HepG2 (cell line): ENCODE measurements around the gene TAC3.

Experiments
- E2F1 ChIP-seq: sonication (generic); formaldehyde crosslinking; IDR thresholded peaks from 2 replicates; pipeline ENCODE4 v1.5.0; 2020; ENCODE audit warnings: missing genetic modification reagents
- KLF9 ChIP-seq: IDR thresholded peaks from 2 replicates; pipeline ENCODE4 v1.6.1; 2016; ENCODE audit warnings: low read depth
- NCOR1 ChIP-seq: fragments of 200-600 bp; sonication (generic); IDR thresholded peaks from 2 replicates; pipeline ENCODE4 v1.7.0; 2017; ENCODE audit warnings: antibody characterized with exemption, low read length, borderline replicate concordance
- NFRKB ChIP-seq: fragments of 450-650 bp; IDR thresholded peaks from 2 replicates; pipeline ENCODE4 v1.6.1; 2017
- NFYB ChIP-seq: sonication (generic); formaldehyde crosslinking; IDR thresholded peaks from 2 replicates; pipeline ENCODE4 v1.4.0; 2020; ENCODE audit warnings: missing genetic modification reagents
- NR0B2 ChIP-seq: sonication (generic); formaldehyde crosslinking; IDR thresholded peaks from 2 replicates; pipeline ENCODE4 v1.4.0; 2020; ENCODE audit warnings: mild to moderate bottlenecking, missing genetic modification reagents
- RELA ChIP-seq: sonication (generic); formaldehyde crosslinking; IDR thresholded peaks from 2 replicates; pipeline ENCODE4 v1.4.0; 2020; ENCODE audit warnings: missing genetic modification reagents
- RFX5 ChIP-seq: IDR thresholded peaks from 2 replicates; pipeline ENCODE4 v1.6.1; 2011; ENCODE audit warnings: low read depth, low read length, improper control_type of control experiment
- SMAD3 ChIP-seq: sonication (generic); formaldehyde crosslinking; IDR thresholded peaks from 2 replicates; pipeline ENCODE4 v1.4.0; 2020; ENCODE audit warnings: missing genetic modification reagents
- TAF1 ChIP-seq: sonication (generic); formaldehyde crosslinking; IDR thresholded peaks from 2 replicates; pipeline ENCODE4 v1.4.0; 2020; ENCODE audit warnings: missing genetic modification reagents
- ZFP36L2 ChIP-seq: sonication (generic); formaldehyde crosslinking; IDR thresholded peaks from 2 replicates; pipeline ENCODE4 v1.4.0; 2020; ENCODE audit warnings: missing genetic modification reagents
- ZNF143 ChIP-seq: sonication (generic); formaldehyde crosslinking; IDR thresholded peaks from 2 replicates; pipeline ENCODE4 v1.4.0; 2020; ENCODE audit warnings: missing genetic modification reagents
- ZNF44 ChIP-seq: sonication (generic); formaldehyde crosslinking; IDR thresholded peaks from 2 replicates; pipeline ENCODE4 v1.5.1; 2020; ENCODE audit warnings: mild to moderate bottlenecking, missing genetic modification reagents
- ZXDC ChIP-seq: sonication (generic); formaldehyde crosslinking; IDR thresholded peaks from 2 replicates; pipeline ENCODE4 v1.5.0; 2020; ENCODE audit warnings: mild to moderate bottlenecking, missing genetic modification reagents

GRCh38 chr12:56993346-56993745 lies 23.0 kb downstream of the TAC3 start:
- TF ChIP-seq ZNF44 (CRISPR knock-in tag) (no peak), ZXDC (no peak), NFRKB (no peak), SMAD3 (CRISPR knock-in tag) (no peak), NCOR1 (no peak), KLF9 (CRISPR knock-in tag) (no peak), E2F1 (CRISPR knock-in tag) (no peak), TAF1 (no peak), ZNF143 (CRISPR knock-in tag) (no peak), ZFP36L2 (CRISPR knock-in tag) (no peak), RELA (no peak), RFX5 (no peak), NR0B2 (CRISPR knock-in tag) (no peak), NFYB (CRISPR knock-in tag) (no peak)
